Lower leg skin (tissue), 4 donors: ENCODE measurements around the gene RPS19. TPM values are rescaled to one million over a fixed set of nuclear protein-coding genes. Genes with fewer than 3 reads are reported as not detected.

Experiments
- DNase-seq, 2 donors: peaks; one replicate each; pipeline ENCODE4 v3.0.0-alpha.2; 2019; ENCODE audit warnings: low spot score in 2 of 2
- H3K4me3 ChIP-seq: fragments of 200-600 bp; sonication (generic); 2 replicates; pipeline ENCODE4 v1.5.1; 2017; ENCODE audit warnings: mild to moderate bottlenecking, low read depth; ENCODE audit not compliant: poor library complexity, severe bottlenecking
- CTCF ChIP-seq, 3 donors: fragments of 450-650 bp; IDR thresholded peaks; one replicate each; pipeline ENCODE4 v1.5.1; 2016; ENCODE audit warnings: antibody characterized with exemption in 3 of 3, mild to moderate bottlenecking in 3 of 3, moderate library complexity in 2 of 3
- POLR2A ChIP-seq, 2 donors: fragments of 450-650 bp; IDR thresholded peaks; one replicate each; pipeline ENCODE4 v1.6.1; 2016 to 2017; ENCODE audit warnings: antibody characterized with exemption in 2 of 2, mild to moderate bottlenecking in 1 of 2, moderate library complexity in 1 of 2
- WGBS, 2 donors: methylation state at CpG; one replicate each; pipeline ENCODE4 v1.1.5; 2018; 5-methylcytosine and 5-hydroxymethylcytosine counted together
- intact Hi-C: fragments of 100-400 bp; cut with DNase I; formaldehyde crosslinking; loops from one replicate; pipeline ENCODE4 v1.15.0; 2023; ENCODE audit warnings: low total_unique reads
- total RNA-seq, 4 donors: library from RNA; depleted of rRNA; stranded (reverse); fragments of >200 nt; gene quantifications; one replicate each; pipeline ENCODE4 v1.1.0, GENCODE V29; 2016

RPS19 gene
- total RNA-seq, 4 donors from 2014 or later: 1,327 to 3,048 (median 2,121) TPM

GRCh38 chr19:41815301-41815700 lies 44.8 kb upstream of the RPS19 start:
- 62 to 80% methylated on average over 4 of the region's 4 CpGs for WGBS, 2 donors
- intact Hi-C loops: no loop called here
- H3K4me3 ChIP-seq: no peak overlapping the region
- no peak for DNase-seq
- TF ChIP-seq POLR2A (IDR thresholded peaks at IDR 0.05) (no peak), CTCF (IDR thresholded peaks at IDR 0.05) (no peak)

- 51 to 59% methylated on average over 2 of the region's 2 CpGs for WGBS, 2 donors
- intact Hi-C loops: no loop called here
- no peak for TF ChIP-seq CTCF (IDR thresholded peaks at IDR 0.05)
- no peak for TF ChIP-seq POLR2A (IDR thresholded peaks at IDR 0.05)
- H3K4me3 ChIP-seq: no peak overlapping the region
- DNase-seq: no peak
Measured at GRCh38 chr19:41816761-41817160, 43.3 kb upstream of the RPS19 start.

- no peak for DNase-seq
- intact Hi-C loops: no loop called here
- WGBS, 2 donors: 39 to 41% methylated on average over 12 of the region's 12 CpGs
- H3K4me3 ChIP-seq: no peak overlapping the region
- TF ChIP-seq CTCF (IDR thresholded peaks at IDR 0.05): no peak
- TF ChIP-seq POLR2A (IDR thresholded peaks at IDR 0.05): no peak
Measured at GRCh38 chr19:41821003-41821735, 38.9 kb upstream of the RPS19 start.

GRCh38 chr19:41837981-41838708 lies 21.9 kb upstream of the RPS19 start:
- DNase-seq: no peak
- intact Hi-C loops: no loop called here
- no peak for TF ChIP-seq CTCF (IDR thresholded peaks at IDR 0.05)
- 62 to 73% methylated on average over 13 of the region's 13 CpGs for WGBS, 2 donors
- H3K4me3 ChIP-seq: no peak overlapping the region

GRCh38 chr19:41839211-41839610 lies 20.8 kb upstream of the RPS19 start:
- H3K4me3 ChIP-seq: no peak overlapping the region
- TF ChIP-seq POLR2A (IDR thresholded peaks at IDR 0.05) (no peak), CTCF (IDR thresholded peaks at IDR 0.05) (no peak)
- intact Hi-C loops: no loop called here
- DNase-seq: no peak
- WGBS, 2 donors: 47 to 55% methylated on average over 2 of the region's 2 CpGs
